NCI-H1436 (cell line): ENCODE results near the gene RXRA.

ENCODE experiments used
- DNase-seq: peaks from one replicate; lab custom pipeline; 2025; lab: John Stamatoyannopoulos, UW

RXRA gene

DNA sequence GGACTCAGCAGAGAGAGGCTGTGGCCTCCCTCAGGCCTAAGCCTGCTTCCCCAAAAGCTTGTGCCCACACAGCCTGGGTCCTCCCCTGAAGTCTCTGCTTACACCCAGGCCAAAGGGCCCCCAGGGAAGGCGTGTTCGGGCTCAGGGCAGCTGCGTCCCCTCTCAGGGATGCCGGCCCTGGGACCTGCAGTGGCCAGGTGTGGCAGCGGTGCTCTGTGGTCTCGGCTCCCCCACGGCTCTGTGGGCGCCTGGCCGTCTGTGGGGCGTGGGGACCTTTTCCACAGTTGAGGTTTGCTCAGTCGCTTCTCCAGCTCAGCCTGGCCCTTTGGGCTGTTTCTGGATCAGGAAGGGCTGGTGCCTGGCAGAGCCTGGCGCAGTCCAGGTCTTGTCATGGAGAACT is 75.9 kb downstream of the RXRA start:
- DNase-seq = no peak

DNA sequence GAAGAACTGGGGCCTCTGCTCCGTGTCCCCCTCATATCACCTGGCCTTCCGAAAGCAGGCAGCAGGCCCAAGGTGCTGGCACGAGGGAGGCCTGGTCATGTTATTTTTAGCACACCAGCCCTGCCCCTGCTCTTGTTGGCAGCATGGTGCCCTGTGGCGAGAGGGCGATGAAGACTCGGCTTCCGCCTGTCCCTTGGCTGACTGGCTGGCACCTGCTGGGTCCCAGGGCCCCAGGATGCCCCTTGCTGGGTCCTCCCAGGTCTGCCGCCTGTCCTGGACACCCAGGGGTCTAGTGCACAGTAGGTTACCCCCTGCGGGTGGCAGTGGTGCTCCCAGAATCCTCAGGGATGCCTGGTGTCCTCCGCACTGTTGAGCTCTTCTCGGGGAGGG is 77.0 kb downstream of the RXRA start:
- DNase-seq = no peak

DNA sequence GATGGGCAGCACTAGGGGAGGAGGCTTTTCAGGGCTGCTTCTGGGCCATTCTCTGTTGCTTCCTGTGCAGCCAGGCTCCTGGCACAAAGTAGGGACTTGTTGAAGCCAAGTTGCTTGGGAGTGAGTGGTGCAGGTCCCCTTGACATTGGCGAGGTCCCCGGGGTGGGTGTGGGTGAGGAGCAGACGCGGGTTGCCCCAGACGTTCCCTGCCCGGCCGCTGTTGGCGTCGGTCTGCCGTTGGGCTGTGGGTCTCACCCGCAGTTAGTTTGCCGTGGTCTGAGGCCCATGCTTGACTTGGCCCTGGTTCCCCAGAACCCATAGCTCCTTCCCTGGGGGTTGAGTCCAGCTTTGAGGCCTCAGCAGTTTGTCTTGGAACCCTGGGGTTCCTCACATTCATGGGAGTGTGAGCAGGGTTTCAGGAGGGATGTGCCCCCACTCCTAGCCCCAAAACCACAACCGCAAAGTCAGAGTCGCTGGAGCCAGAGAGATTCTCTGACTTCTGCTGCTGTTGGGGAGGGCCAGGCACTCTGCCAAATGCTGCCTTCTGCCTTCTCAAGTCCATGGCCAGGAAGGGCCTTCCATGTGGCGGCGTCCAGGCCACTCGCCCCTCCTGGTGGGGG is 77.5 kb downstream of the RXRA start:
- no peak for DNase-seq

DNA sequence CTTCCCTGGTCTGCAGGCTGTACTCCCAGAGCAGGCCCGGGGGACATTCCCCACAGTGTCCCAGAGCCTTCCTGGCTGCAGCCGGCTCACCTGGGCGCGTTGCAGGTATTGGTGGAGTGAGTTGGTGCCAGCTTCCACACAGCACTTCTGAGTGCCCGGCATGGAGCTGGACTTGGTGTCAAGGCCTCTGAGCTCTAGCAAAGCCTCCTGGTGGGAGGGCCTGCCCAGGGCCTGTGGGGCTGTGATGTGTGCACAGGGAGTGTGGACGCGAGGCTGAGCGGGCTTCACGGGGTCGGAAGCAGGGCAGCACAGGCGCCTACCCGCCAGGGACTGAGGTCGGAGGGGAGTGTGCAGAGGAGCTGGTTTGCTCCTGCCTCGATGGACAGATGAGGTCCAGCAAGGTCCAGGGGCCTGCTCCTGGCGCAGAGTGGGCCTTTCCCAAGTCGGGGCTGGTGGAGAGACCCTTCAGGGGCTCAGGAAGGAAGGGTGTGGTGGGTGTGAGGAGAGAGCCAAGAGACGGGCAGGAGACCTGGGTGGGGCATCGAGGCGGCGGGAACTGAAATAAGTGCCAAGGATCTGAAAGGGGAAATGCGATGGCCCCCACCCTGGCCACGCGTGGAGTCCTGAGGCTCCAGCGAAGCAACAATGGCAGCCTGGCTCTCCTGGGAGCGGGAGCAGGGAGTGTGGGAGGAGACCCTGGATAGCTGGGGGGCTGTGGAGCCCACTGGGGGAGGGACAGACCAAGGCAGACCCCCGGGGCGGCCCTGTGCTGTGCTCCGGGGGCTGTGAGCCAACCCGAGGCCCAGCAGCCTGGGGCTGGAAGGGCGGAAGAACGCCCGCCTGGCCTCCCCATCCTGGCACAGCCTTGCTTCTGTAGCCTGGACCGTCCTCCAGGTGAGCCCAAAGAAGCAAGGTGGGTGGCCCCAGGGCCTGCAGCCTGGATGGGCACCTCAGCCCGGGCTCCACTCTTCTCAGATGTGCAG is 78.4 kb downstream of the RXRA start:
- DNase-seq = no peak

DNA sequence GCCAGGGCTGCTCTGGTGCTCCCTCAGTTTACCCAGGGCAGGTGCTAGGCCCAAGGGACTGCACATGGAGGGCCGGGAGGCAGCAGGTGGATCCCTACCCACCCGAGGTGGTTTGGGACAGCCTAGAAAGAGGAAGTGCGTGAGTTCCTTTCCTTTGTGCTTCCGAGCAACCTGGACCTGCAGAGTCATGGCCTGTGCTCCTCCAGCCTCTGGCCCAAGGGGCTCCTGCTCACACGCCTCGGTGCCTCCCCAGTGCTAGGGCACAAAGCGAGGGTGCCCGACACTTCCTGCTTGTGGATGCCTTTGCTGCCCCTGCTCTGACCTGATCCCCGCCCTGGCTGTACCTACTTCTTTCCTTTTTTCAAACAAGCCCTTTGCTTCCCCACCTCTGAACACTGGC is 79.3 kb downstream of the RXRA start:
- DNase-seq = no peak

DNA sequence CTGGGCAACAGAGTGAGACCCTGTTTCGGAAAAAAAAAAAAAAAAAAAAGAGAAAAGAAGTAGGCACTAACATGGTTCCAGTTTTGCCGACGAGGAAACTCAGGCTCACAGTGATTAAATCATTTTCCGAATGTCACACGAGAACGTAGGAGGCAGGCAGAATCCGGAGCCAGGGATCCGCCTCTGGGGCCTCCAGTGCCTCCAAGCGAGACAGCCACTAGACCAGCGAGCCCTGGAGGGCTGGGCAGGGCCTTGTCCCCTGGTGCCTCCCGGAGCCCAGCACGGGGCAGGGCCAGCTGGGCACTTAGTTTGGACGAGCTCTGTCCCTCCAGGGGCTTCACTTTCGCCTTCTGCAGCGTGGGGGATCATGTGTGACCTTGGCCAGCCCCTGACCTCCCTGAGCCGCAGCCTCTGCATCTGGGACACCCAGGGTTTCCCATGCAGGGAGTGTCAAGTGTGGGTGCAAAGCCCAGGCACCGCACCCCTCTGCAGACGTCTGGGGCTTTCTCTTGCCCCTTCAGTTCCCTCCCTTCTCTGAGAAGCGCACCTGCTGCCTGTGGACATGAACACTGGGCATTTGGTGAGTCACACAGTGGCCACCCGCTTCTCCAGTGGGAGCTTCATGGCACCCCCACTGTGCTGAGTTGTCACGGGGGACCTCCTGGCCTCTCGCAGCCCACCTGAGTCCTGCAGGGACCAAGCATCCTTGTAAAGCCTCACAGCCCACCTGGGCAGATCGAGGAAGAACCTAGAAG is 80.3 kb downstream of the RXRA start:
- no peak for DNase-seq

DNA sequence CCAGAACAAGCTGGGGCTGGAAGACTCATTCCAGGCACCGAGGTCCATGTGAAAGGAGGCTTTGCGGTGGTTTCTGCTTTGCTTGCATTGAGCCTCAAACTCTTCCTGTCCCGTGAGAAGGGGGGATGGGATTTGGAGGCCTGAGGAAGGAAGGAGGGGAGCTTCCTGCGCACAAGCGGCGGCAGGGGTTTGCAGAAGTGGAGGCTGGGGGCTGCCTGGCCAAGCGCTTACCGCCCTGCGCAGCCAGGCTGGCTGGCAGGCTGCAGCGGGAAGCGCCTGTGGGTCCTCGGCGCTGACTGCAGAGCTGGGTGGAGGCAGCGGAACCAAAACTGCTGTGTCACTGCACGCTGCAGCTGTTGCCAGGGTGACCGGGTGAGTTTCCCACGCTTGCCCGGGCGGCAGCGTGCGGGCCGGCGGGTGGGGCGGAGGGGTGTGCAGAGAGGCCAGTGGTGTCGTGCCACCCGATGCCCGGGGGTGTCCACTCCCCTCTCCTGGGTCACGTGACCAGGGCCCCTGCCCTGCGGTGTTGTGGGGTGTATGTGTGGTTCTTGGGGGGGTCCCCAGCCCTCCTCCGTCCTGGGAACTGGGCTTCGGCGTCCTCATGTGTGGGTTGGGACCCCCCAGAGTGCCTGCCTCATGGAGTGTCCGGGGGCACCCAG is 81.0 kb downstream of the RXRA start:
- peak; percentile 77 for DNase-seq

DNA sequence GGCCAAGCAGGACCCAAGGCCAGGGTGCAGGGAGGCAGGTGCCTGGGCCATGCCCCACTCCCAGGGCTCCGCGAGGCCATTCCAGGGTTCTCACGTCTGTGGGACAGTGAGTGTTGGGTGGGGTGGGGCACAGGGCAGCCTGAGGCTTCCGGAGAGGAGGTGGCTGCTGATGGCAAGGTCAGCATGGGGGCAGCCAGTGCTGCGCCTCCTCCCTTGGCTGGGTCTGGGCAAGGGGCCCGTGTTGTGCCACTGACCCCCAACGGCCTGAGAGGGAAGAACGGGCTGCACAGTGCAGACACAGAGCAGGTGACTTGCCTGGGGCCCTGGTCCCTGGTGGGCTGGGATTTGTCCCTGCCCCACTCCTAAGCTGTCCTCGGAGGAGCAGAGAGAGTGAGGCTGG is 82.1 kb downstream of the RXRA start:
- DNase-seq = no peak

DNA sequence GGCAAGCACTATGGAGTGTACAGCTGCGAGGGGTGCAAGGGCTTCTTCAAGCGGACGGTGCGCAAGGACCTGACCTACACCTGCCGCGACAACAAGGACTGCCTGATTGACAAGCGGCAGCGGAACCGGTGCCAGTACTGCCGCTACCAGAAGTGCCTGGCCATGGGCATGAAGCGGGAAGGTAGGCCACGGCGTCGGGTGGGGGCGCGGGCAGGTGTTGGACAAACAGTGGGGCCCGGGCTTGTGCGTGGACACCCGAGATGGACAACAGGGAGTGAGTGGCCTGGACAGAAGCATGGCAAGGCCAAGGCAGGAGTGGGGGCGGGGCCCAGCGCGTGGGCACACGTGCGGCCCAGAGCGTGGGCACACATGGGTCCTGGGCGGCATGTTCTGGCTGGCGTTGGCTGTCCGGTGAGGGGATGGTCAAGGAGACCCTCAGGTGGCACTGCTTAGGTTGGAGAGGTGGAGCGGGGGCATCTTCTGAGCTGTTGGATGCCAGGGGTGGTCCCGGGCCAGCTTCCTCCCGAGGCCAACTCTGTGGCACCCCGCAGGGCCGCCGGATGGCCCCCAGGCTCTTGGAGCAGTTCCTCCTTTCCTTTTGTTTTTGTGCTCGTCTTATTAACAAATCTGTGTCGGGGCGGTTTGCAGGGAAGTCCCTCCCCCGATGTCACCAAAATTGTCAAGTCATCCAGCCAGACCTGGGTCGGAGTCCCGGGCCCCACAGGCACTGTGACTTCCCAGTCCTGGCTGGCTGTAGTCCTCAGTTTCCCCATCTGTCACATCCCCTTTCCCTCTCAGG is 82.9 kb downstream of the RXRA start:
- no peak for DNase-seq

DNA sequence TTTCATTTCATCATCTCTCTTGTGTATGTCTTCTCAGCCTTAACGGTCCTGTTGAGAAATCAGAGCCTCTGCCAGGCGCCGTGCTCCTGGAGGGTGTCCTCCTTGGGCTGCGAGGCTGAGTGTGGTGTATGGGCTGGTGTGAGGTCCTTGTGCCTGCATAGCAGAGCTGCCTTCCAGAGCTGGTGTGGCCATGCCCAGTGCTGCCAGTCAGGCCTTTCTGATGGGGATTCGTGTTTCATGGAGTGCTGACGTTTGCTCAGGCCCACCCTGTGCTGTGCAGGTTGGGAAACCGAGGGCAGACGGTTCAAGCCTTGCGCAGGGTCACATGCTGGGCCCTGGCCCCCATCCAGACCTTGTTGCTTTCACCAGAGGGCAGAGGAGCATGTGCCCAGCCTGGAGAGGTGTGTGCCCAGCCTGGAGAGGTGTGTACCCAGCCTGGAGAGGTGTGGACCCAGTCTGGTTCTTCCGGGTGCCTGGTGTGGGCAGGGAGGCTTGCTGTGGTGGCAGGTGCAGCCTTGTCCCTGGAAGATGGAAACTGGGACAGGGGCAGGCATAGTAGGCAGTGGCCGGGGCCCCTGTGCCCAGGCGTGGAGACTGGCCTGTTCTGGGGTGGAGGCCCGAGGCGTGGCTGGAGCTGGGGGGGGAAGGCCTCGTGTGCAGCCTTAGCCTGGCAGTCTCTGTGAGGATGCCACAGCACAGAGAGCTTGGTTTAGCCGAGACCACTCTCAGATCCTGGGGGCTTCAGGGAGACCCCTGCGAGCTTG is 84.0 kb downstream of the RXRA start:
- DNase-seq = no peak

DNA sequence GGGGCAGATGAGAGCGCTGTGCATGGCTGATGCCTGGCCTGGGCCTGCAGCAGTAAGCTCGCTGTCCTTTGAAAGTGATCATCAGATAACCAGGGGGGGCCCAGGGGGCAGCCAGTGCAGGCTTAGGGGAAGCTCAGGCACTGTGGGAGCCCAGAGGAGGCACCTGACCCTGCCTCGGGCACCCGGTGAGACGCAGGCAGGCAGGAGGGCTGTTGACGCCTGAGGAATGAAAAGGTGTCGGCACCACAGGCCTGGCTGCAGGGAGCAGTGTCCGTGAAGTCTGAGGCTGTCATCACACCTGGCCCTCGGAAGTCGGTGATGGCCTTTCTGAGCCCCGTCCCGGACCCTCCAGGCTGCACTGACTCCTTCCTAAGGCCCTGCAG is 84.6 kb downstream of the RXRA start:
- DNase-seq = no peak

DNA sequence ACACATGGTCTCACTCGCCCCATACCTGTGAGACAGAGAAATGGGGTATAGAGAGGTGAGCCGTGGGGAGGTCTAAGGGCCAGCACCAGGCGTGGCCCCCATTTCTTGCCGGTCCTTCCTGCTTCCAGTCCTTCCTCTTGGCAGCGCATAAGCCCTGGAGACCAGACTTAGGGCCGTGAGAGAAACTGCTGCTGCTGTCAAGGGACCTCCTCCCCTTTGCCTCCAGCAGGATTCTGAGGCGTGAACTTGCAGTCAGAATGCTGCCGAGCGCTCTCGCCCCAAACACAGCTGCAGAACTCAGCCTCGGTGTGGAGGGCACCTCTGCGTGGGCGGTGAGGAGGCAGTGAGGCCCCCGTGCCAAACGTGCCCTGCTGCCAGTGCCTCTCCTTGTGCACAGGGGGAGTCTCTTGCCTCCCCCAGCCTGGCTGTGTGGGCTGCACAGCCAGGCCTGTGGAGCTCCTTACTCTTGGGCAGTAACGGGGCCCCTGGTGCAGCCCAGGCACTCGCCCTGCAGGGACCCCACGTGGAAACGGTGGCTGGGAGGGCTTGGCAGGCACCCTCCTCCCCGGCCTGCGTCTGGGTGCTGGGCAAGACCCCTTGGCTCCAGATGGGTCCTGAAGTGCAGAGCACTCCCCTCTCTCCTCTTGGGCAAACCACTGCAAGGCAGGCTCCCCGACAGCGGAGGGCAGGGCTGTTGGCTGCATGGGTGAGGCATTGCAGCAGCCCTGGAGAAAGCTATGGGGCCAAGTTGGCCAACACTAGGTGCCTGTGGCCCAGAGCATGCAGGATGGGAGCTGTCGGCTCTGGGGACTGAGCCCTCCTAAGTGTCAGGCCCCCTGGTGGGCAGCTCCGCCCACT is 85.4 kb downstream of the RXRA start:
- DNase-seq = no peak

DNA sequence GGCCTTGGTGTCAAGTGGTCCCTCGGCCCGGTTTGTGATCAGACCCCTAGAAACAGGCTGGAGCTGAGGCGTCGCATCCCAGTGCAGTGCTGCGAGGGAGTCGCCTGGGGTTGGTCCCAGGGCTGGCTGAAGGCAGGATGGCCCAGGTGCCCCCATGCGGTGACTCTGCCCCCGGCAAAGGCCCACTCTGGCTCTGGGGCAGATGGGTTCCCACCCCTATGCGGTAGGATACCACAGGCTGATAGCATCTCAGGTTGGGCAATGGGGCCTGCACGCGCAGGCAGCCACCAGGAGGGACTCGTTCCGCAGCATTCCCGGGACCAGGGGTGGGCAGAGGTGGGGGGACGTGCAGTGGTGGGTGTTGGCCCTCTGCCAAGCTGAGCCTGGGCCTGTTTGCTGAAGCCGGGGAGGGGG is 86.0 kb downstream of the RXRA start:
- DNase-seq = no peak

DNA sequence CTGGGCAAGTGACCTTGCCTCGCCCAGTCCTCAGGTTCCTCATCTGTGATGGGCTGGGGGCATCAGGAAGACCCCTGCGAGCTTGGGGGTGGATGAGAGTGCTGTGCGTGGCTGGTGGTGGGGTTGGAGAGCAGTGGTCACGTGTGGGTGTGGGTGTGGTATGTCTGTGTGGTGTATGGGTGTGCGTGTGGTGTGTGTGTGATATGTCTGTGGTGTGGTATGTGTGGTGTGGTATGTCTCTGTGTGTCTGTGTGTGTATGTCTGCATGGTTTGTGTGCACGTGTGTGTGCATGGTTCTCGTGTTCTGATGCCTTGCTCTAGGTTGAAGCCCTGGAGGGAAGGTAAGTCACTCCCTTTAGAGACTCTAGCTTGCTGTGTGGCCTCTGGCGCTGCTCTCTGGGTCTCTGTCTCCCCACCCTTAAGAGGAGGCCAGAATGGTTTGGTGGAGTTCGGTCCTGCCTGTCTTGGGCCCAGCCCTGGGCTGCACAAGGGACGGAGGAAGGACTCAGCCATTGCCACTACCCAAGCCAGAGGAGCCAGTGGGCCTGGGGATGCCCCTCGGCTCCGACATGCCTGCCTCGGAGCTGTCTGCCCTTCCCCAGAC is 87.0 kb downstream of the RXRA start:
- DNase-seq = no peak

DNA sequence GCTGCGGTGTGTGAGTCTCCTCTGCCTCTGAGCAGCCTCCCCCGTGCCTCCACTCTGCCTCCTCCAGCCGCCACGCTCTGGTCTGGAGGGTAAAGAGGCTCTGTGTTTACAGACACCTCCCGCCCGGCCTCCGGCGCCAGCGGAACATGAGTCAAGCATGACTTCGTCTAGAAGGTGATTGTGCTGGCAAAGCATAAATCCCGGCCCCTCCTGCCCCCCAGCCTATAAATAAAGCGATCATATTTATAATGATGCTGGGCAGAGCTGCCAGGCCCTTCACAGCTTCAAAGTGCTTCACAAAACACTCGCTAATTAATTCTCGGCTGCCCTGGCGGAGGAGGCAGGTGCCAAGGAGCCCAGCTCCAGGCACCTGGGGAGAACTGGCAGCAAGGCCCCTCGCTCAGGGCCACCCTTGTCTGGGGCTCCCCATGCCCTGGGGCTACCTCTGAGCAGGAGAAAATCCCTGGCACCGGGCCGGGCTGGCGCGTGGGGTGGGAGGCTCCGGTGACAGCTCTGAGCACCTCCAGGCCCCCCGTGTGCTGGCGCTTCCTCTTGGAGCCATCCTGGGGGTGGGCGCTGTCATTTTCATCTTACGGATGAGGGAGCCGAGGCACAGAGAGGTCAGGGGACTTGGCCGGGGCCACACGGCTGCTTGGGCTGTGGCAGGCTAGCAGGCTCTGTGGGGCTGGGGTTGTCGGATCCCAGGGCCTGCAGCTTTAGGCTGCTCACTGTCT is 87.8 kb downstream of the RXRA start:
- DNase-seq = peak; percentile 67

DNA sequence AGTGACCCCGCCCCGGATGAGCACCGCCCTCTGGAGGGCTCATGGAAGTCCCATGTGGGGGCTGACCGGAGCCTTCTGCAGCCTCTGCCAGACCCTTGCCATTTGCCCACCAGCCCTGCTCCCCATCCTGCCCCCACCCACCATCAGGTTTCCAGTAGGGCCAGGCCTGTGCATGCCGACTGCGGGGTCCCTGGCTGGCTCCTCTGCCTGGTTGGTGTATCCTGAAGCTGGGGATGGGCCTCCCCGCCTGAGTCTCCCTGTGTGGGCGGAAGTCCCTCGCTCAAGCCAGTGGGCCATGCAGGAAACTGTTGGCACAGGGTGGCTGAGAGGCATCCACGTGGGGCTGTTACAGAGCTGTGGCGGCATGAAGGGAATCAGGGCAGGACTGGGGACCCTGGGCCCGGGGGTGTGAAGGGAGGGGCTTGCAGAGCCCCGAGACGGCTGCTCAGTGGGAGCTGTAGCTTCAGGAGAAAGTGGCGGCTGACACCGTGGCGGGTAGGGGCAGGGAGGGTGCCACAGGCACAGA is 88.7 kb downstream of the RXRA start:
- no peak for DNase-seq

DNA sequence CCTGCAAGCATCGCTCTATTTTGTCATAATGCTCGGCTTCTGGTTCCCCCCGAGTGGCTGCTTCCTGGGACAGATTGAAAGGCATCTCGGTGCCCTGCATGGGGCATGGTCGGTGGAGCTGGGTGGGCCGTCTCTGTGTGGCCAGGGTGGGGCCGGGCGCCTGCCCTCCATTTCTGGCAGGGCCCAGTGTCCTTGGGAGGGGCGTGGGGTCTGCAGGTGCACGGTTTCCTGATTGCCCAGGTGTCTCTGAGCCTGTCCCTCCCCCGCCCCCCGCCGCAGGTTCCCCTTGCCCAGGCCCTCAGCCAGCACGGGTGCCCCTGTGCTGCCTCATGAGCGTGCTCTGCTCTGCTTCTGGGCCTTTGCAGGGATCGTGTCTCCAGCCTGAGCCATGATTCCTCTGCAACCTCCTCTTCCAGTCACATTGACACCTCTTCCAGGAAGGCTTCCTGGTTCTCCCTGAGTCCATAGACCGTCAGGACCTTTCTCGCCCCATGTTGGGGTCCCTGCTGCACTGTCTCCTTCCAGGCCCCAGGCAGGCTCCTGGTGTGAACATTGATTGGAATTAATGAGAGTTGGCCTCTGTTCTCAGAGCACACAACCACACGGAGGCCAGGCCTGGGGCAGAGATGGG is 90.2 kb downstream of the RXRA start:
- no peak for DNase-seq

DNA sequence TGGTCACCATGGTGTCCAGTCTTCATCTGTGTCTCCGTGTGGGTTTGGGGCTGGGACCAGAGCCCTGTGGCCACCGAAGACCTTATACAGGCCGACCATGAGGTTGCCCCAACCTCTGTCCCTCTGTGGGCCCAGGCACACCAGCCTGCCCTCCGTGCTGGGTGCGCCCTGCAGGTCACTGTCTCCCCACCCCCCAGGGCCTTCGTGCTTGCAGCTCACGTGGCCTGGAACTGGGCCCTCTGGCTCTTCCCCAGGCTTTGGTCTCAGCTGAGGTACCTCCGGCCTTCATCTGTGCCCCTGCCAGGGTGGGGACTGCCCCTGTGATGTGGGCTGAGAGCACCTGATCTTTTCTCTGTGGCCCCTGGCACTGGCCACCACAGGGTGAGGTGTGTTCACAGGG is 92.1 kb downstream of the RXRA start:
- no peak for DNase-seq
